ENCODE results near the gene PSMC2.

DNA sequence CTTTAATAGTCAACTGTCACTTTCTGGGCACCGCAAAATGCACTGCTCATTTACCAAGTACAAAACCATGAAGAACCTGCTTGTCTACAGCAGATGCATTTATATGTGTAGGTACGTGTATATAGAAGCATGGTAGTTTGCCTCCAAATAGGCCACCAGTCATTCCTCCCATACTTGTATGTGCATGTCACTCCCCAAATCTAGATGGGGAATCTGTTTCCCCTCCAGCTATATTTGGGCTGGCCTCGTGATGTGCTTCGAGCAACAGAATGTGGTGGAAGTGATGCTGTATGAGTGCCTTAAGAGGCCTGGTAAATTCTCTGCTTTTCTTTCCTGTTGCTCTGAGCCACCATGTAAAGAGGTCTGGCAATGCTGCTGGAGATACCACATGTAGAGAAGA is 47.1 kb downstream of the PSMC2 start:
- no peak for TF ChIP-seq POLR2A (IDR thresholded peaks at IDR 0.05)
- no peak for TF ChIP-seq CTCF (IDR thresholded peaks at IDR 0.05)
